GM19463 (cell line): ENCODE data around the gene CDK11A.

ENCODE experiments used
- ATAC-seq: cut with Tn5 transposase; IDR thresholded peaks from one replicate; pipeline ENCODE4 v1.9.1; 2021; ENCODE audit warnings: mild to moderate bottlenecking, moderate library complexity; ENCODE audit not compliant: unreplicated experiment

The CDK11A gene

DNA sequence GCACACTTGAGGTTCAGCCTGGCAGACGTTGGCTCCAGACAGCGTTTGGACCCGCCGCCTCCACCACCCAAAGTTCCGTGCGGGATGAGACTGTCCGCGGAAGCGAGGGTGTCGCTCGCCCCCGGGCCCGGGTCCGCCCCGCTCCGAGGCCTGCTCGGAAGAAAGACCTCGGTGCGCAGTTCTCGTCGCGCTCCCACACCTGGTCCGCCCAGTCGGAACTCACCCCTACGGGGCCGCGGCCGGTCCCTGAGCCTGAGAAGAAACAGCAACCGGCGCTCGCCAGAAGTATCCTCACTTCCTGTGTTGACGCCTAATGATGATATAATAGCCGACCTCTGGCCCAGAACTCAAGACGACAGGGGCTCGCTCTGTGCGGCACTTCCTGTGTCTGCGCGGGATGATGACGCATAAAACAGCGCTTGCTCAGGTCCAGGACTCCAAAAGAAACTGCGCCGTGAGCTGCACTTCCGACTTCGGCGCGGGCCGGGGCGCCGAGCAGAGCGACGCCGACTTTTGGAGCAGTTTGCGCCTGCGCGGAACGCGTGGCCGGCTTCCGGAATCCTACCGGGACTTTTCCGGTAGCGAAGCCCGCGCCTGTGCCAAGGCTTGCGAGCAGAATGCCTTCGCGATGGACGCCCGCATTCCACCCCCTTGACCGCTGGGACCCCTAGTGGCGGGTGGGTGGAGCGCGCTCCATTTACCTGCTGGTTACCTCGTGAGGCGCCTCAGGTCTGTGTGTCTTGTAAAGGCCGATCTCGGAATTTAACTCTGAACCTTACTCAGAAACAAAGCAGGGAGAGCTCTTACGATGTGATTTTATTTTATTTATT lies at the start of gene CDK11A:
CDK11A (minus strand) TSS at position 323 of the 830 bp plus-strand sequence. CDS start 1,539 bp downstream, outside the sequence.
- peak; percentile 97 for ATAC-seq

- no peak for ATAC-seq
Observed at GRCh38 chr1:1773874-1774273, 49.7 kb upstream of the CDK11A start.

- ATAC-seq = no peak
Observed at GRCh38 chr1:1771096-1771495, 46.9 kb upstream of the CDK11A start.

DNA sequence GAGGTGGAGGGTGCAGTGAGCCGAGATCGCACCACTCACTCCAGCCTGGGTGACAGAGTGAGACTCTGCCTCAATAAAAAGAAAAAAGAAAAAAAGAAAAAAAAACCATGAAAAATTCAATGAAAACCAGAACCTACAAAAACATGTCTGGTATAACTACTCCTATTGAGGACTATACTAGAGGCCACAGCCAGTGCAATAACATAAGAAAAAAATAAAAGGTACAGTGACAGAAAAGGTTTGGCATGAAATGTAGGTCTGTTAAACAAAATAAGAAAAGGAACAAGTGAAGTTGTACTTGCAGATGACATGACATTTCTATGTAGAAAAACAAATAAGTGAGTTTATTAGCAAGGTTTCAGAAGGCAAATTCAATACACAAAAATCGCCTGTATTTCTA lies 45.9 kb upstream of the CDK11A start:
- no peak for ATAC-seq

GRCh38 chr1:1768249-1768992 lies 44.3 kb upstream of the CDK11A start:
- no peak for ATAC-seq

GRCh38 chr1:1764876-1765470 lies 40.8 kb upstream of the CDK11A start:
- no peak for ATAC-seq

GRCh38 chr1:1763657-1764621 lies 39.8 kb upstream of the CDK11A start:
- ATAC-seq = no peak

DNA sequence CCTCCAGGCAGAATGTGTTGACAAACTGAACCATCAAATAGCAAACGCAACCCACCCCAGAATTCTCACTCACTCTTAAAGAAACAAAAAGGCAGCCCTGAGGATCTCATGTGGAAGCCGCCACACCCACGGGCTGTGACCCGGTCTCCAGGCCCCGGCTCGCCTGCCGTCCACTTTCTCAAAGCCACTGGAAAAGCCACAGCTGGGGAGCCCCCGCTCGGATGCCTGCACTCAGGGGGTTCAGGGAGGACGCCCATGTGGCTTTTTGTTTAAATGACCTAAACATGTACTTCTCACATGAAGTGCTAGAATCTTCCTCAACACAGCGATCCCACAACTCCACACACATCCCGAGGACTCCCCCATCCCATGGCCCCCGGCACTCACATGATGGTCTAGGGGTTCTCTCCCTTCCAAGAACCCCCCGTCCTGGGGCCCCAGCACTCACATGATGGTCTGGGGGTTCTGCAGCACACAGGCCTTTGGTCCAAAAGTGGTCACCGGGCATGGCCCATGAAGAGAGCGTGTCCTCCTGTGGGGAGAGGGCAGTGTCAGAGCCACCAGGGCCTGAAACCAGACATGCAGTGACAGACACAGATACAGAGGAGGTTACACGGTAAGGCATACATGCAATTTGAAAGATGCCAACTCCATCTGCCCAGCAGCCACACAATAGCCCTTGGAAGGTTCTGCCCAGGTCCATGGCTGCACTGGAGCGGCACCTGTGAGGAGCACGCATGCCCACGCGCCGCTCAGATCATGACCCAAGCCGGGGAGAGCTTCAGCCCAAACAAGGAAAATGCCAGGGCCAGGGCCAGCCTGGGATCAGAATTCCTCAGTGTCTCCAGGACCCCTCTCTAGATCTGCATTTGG lies 37.6 kb upstream of the CDK11A start:
- ATAC-seq = no peak

GRCh38 chr1:1760715-1761114 lies 36.6 kb upstream of the CDK11A start:
- no peak for ATAC-seq

DNA sequence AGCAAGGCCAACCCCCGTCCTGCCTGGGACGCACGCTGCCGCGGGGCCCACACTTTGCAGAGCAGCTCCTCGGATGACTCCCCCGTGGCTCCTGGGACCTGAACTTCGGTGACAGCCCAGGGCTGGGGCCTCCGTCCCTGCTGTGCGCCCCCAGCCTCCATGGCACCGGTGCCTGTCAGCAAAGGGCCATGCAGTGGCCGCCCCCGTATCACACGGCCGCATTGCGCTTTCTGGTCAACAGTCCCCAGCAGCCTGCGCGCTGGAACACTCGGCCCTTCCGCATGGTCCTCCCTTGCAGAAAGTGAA lies 36.1 kb upstream of the CDK11A start:
- no peak for ATAC-seq

DNA sequence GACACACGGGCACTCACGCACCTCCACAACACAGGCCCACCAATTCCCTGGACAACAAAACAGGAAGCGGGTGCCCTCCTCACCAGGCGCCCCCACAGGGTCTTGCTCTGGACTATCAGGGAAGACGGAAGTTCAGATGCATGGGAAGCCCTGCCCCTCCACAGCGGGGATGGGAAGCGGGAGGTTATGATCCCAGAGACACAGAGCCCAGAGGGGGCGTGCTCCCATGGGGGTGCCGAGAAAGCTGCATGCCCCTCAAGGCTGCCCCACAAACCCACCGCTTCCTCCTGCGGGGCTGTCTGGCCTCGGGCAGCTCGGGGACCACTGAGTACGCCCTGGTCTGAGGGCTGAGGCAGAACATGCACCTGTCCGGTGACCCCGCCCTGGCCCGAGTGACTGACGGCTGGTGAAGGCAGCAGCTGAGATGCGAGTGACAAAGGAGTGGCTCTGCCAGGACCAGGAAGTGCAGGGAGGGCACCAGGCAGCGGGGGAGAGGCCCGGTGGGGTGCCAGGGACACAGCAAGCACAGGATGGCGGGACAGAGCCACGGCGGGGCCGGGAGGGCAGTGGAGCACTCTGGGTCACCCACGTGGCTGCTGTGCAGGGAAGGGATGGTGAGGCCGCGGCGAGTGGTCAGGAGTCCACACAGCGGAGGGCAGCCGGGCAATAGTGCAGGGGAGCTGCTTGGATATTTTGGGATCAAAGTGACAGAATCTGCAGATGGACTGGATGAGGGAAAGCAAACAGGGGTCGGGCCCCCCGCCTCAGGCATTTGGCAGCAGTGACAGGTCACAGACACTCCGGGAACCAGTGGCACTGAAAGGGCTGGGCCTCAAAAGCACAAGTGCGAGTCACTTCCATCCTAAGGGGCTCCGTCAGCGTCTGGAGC lies 35.5 kb upstream of the CDK11A start:
- no peak for ATAC-seq

DNA sequence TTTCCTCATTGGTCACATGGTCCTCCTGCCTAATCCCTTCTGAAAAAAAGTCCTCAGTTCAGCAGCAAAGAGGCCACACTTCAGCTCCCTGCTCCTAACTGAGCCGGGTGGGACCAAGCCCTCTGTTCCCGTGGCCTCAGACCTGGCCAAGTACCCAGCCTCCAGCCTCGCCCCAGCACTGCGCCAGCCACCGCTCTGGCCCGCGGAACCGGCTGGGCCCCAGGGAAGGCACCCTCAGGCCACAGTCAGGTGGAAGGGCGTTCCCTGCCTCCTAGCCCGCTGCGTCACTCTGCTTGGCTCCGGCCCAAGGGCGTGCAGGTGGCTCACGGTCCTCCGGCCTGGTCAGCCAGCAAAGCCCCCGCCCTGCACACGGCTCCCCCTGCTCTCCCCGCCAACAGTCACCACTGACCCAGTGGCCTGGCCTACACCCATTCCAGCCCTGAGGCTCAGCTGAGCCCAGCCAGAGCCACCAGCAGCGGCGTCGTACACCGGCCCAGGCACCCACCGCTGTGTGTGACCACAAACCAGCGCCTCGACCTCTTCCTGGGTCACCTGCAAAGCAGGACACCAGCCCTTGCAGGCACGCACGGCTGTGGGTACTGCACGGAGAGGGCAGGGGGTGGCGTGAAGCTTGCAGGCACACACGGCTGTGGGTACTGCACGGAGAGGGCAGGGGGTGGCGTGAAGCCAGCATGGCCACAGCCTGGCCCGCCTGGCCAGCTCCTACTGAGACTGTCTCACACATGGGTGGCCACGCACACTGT lies 34.7 kb upstream of the CDK11A start:
- ATAC-seq = no peak

DNA sequence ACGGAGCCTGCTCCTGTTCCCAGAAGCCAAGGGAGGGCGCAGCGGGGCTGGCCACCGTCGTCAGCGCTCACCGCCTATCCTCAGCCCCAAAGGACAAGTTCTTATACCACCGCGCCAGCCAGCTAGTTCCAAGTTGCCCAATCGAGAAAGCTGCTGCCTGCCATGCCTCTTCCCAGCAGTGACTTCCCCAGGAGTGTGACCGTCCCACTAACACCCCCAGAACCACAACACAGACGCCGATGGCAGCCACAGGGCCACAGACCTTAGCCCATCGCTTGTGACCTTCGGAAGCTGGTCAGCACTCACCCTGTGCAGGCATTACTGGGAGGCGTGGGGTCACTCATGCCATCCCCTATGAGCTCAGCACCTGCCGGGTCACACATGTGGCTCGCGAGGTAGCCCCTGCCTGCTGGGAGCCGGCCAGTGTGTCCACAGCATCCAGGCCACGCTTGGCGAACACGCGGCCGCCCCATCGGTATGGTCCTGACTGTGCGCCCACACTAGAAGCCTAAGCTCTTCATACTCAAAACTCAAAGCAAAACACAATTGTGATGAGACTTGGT lies 34.0 kb upstream of the CDK11A start:
- no peak for ATAC-seq

DNA sequence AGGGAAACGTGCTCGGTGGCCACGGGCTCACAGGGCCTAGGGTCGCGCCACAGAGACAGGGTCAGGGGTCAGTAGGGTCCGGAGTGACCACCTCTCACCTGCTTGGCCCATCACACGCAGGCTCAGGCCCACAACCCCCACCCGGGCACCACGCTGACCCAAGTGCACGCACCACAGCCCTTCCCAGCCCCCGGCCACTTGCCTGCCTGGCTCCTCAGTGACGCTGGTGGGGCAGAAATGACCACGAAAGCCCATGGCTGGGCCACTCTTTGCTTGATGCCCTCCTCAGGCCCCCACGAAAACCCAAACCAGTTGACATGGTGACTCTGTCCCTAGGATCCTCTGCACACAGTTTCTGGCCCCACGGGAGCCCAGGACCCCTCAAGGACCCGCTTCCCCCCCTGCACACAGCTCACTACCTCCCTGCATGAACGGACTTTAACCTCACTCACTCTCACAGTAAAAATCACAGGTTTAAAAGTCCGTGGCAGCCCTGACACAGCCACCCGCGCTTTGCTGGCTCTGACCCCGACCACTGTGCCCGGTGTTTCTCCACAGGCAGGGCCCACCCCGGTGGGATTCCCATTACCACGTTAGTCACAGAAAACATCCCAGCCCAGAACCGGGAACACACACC lies 33.4 kb upstream of the CDK11A start:
- no peak for ATAC-seq

GRCh38 chr1:1756661-1757421 lies 32.7 kb upstream of the CDK11A start:
- ATAC-seq = no peak

DNA sequence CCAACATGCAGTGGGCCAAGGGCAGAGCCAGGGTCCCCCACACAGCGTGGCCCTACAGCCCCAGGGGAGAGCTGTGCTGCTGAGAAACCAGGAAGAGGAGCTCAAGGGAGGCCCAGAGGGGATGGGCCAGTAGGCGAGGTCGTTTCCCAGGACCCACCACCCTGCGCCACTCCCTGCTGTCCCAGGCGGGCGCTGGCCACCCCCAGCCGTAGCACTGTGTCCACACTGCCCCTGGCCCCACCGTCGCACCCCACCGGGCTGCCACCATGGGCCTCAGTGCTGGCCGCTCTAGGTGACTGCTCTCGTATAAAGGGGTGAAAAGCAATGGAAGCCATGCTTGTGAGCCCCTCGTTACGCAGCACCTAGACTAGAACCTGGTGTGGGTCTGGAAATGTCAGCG lies 31.7 kb upstream of the CDK11A start:
- no peak for ATAC-seq

DNA sequence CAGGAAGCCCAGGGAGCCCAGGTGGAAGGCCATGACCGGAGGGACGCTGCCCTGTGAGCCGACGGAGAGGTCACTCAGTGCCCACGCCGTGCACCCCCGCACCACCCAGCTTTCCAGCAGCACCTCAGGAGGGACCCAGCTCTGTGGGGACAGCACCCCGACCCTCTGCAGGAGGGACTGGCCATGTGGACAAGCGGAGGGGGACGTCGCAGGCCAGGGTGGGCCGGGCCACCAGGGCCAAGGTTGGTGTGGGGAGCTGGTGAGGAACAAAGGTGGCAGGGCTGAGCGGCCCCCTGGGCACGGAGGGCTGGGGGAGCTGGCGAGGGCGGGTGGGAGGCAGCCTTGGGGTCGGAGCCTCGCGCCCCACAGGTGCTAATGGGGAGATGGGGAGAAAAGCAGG lies 31.3 kb upstream of the CDK11A start:
- no peak for ATAC-seq
